Effector memory CD8-positive, alpha-beta T cell (primary cell): Measurements from ENCODE around the gene CYB5B.
A peak's percentile ranks its signal among the peaks of the same experiment; 100 is the strongest.
"Not testable (repeated sequence)": the region's sequence is repeated elsewhere in the genome, so short reads cannot be mapped to it uniquely, and the experiment has no call there.

Experiments
- ATAC-seq: fragments of 150-1000 bp; cut with Tn5 transposase; replicated peaks from 2 replicates; pipeline ENCODE4 v1.10.0; 2021; ENCODE audit warnings: mild to moderate bottlenecking, moderate library complexity
- DNase-seq, 3 experiments: peaks; one replicate each; pipeline ENCODE4 v3.0.0; 2021
- H3K27ac Mint-ChIP-seq, 2 donors: one replicate each; pipeline ENCODE4 v1.8.0; 2022; ENCODE audit warnings: mild to moderate bottlenecking in 2 of 2, mixed read lengths in 2 of 2, moderate library complexity in 2 of 2
- H3K27me3 Mint-ChIP-seq, 2 donors: one replicate each; pipeline ENCODE4 v1.8.0; 2022; ENCODE audit warnings: mixed read lengths in 2 of 2
- H3K36me3 Mint-ChIP-seq: one replicate; pipeline ENCODE4 v1.8.0; 2022; ENCODE audit warnings: mild to moderate bottlenecking, moderate library complexity, mixed read lengths; ENCODE audit not compliant: insufficient read depth
- H3K4me1 Mint-ChIP-seq, 2 donors: one replicate each; pipeline ENCODE4 v1.8.0; 2022; ENCODE audit warnings: low read depth in 2 of 2, mixed read lengths in 2 of 2
- H3K4me3 Mint-ChIP-seq, 2 donors: one replicate each; pipeline ENCODE4 v1.8.0; 2022; ENCODE audit warnings: mild to moderate bottlenecking in 2 of 2, mixed read lengths in 2 of 2, moderate library complexity in 2 of 2
- H3K9me3 Mint-ChIP-seq, 2 donors: one replicate each; pipeline ENCODE4 v1.8.0; 2022; ENCODE audit warnings: mixed read lengths in 2 of 2

CYB5B gene

DNA sequence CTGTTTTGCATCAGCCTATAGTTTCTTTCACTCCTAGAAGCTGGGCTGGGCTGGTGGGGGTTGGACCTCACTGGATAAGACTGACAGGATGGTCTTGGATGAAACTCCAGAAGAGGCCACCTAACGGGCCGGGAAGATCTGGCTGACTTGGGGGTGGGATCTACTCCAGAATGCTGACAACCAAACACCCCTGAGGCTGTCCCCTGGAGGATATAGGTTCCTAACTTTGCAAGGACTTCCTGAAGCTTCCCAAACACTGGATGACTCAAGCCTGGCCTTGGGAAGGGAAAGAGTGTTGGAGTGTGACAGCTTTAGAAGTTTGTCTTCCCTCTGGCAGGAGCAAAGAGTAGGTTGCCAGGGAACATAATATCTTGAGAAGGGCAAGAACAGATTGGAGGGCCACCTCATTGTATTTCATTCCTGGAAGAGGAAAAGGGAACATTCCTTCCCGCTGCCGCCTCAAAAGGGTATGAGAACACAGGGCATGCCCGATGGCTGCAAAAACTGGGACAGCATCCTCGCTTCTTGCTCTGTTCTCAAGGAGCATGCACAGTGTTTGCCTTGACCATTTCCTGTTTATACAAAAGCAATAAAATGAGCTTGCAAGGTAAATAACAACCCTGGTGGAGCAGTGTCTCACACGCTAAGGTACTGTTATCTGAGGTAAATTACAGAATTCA, 6.8 kb upstream of the CYB5B start:
- no peaks in the 10 kb centered on the region for H3K9me3 Mint-ChIP-seq
- no peak for ATAC-seq
- no peaks in the 10 kb centered on the region for H3K36me3 Mint-ChIP-seq
- H3K27ac Mint-ChIP-seq = no peak overlapping the region
- H3K4me3 Mint-ChIP-seq = no peak overlapping the region
- no peak for DNase-seq
- no peaks in the 10 kb centered on the region for H3K4me1 Mint-ChIP-seq
- no peaks in the 10 kb centered on the region for H3K27me3 Mint-ChIP-seq

DNA sequence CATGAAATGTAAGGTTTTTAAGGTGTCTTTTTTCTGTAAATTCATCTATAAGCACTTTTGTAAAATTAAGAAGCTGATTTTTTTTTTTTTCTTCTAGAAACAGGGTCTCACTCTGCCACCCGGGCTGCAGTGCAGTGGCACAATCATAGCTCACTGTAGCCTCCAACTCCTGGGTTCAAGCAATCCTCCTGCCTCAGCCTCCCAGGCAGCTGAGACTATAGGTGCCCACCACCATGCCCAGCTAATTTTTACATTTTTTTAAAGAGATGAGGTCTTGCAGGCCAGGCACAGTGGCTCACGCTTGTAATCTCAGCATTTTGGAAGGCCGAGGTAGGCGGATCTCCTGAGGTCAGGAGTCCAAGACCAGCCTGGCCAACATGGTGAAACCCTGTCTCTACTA, 4.5 kb upstream of the CYB5B start:
- Mint-ChIP-seq H3K36me3 (peaks cover 8% of the 10 kb centered on the region), H3K27me3 (no peaks in the 10 kb centered on the region), H3K4me1 (peaks cover 8 to 10% of the 10 kb centered on the region in 2 donors), H3K9me3 (no peaks in the 10 kb centered on the region), H3K27ac (no peak overlapping the region), H3K4me3 (no peak overlapping the region)
- ATAC-seq (no peak), DNase-seq (no peak)

DNA sequence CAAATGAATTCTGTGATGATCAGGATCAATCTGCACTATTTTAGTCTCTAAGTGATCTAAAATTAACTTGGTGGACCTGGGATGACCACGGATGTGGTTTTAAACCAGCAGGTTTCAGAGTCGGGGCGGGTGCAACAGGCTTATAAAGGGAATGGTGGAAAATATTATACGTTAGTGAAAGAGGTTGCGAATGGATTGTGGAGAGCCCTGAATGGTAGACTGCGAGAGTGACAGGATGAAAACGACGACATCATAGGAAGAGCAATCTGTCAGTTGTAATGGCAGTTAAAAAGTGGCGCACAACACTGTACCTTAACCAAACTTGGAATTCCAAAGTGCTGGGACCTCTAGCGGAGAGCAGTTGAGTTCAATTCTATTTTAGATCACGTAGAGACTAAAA, 1.2 kb upstream of the CYB5B start:
- H3K4me3 Mint-ChIP-seq = peak overlapping the region; percentile 33 to 96
- H3K9me3 Mint-ChIP-seq = no peaks in the 10 kb centered on the region
- peak overlapping the region in 1 of 2 donors; percentile 27 for H3K27ac Mint-ChIP-seq
- H3K4me1 Mint-ChIP-seq = peaks cover 13 to 20% of the 10 kb centered on the region in 2 donors
- peaks cover 15% of the 10 kb centered on the region for H3K36me3 Mint-ChIP-seq
- H3K27me3 Mint-ChIP-seq = no peaks in the 10 kb centered on the region
- ATAC-seq = no peak
- DNase-seq = no peak

DNA sequence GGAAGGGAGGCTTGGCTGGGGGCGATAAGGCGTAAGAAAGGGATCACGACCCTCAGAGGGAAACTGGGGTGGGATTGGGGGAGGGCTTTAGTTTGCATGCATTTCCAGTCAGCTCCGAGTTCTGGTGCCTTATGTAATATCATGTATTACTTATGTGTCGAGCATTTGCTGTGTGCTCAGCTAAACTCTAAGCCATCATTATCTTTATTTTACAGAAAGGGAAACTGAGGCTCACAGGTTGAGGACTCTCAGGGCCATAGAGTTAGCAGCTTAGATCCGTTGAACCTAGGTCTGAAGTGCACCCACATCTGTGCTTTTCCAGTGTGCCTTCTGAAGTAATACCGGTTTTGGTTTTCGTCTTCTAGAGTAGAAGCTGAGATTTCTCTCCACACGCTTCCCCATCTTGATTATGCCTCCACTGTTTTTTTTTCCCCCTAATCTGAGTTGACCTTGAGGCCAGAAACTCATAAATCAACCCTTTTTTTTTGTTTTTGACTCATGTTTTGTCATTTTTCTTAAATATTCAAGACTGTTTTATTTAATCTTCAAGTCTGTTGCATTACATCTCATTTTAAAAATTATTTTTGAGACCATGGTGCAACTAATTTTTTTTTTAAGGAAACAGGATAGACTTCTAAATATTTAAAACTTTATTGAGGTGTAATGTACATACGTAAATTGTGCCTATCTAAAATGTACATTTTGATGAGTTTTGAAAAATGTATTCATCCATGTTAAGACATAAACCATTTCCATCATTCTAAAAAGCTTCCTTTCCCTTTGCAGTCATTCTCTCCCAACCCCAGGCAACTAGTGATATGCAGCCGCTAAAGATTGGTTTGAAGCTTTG, 741 bp downstream of the CYB5B start:
- Mint-ChIP-seq H3K4me3 (peak overlapping the region; percentile 96 to 97), H3K27ac (peak overlapping the region; percentile 92 to 94), H3K4me1 (peaks cover 22 to 37% of the 10 kb centered on the region in 2 donors), H3K27me3 (no peaks in the 10 kb centered on the region), H3K9me3 (peaks cover 6 to 10% of the 10 kb centered on the region in 2 donors), H3K36me3 (peaks cover 28% of the 10 kb centered on the region)
- DNase-seq (no peak), ATAC-seq (no peak)

DNA sequence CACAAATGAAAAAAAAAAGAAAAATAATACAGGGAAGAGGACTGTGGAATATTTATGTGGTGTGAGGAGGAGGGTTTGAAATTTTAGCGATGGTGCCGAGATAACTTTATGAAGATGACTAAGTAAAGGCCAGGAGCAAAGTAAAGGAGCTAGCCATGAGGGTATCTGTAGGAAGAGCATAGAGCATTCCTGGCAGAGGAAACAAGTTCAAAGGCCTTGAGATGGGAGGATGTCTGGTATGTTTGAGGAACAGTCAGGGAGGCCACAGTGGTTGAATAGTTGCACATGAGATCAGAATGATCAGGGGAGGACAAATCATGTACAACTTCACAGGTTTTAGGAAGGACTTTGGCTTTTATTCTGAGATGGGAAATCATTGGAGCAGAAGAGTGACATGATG, 4.2 kb downstream of the CYB5B start:
- no peak for DNase-seq
- peak overlapping the region in 1 of 2 donors; percentile 66 for H3K27ac Mint-ChIP-seq
- peaks cover 27 to 52% of the 10 kb centered on the region in 2 donors for H3K4me1 Mint-ChIP-seq
- no peaks in the 10 kb centered on the region for H3K27me3 Mint-ChIP-seq
- H3K4me3 Mint-ChIP-seq = no peak overlapping the region
- no peak for ATAC-seq
- peaks cover 49% of the 10 kb centered on the region for H3K36me3 Mint-ChIP-seq
- H3K9me3 Mint-ChIP-seq = peaks cover 6 to 10% of the 10 kb centered on the region in 2 donors

DNA sequence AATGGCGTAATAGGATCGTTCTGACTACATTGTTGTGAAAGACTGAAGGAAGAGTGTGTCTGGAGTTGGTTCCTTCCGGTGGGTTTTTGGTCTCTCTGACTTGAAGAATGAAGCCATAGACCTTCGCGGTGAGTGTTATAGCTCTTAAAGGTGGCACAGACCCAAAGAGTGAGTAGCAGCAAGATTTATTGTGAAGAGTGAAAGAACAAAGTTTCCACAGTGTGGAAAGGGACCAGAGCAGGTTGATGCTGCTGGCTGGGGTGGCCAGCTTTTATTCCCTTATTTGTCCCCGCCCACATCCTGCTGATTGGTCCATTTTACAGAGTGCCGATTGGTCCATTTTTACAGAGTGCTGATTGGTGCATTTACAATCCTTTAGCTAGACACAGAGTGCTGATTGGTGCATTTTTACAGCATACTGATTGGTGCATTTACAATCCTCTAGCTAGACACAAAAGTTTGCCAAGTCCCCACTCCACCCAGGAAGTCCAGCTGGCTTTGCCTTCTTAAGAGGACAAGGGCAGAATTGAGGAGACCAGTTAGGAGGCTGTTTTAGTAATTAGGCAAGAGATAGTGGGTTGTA, 4.7 kb downstream of the CYB5B start:
- not testable (repeated sequence) for ATAC-seq, H3K27me3 Mint-ChIP-seq, H3K4me3 Mint-ChIP-seq, H3K9me3 Mint-ChIP-seq, DNase-seq
- Mint-ChIP-seq H3K4me1 (peaks cover 25 to 48% of the 10 kb centered on the region in 2 donors), H3K36me3 (peaks cover 48% of the 10 kb centered on the region), H3K27ac (peak overlapping the region in 1 of 2 donors; percentile 58)

DNA sequence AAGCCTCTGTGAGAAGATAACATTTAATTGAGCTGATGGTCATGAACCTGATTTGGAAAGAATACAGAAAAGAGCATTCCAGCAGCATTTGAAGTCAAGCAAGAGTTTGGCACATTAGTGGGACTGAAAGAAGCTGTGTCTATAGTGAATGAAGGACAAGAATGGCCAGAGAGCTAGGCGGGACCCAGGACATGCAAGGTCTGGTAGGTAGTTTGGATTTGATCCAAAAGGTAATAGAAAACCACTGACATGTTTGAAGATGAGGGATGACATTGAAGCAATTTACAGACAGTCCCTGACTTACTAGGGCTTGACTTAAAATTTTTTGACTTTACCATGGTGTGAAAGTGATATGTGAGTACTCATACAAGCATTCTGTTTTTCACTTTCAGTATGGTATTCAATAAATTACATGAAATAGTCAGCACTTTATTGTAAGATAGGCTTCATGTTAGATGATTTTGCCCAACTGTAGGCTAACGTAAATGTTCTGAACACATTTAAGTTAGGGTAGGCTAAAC, 7.6 kb downstream of the CYB5B start:
- Mint-ChIP-seq H3K4me3 (no peak overlapping the region), H3K27me3 (no peaks in the 10 kb centered on the region), H3K27ac (peak overlapping the region in 1 of 2 donors; percentile 4), H3K9me3 (peaks cover 6 to 10% of the 10 kb centered on the region in 2 donors), H3K4me1 (peaks cover 27 to 52% of the 10 kb centered on the region in 2 donors), H3K36me3 (peaks cover 41% of the 10 kb centered on the region)
- ATAC-seq (no peak), DNase-seq (no peak)

DNA sequence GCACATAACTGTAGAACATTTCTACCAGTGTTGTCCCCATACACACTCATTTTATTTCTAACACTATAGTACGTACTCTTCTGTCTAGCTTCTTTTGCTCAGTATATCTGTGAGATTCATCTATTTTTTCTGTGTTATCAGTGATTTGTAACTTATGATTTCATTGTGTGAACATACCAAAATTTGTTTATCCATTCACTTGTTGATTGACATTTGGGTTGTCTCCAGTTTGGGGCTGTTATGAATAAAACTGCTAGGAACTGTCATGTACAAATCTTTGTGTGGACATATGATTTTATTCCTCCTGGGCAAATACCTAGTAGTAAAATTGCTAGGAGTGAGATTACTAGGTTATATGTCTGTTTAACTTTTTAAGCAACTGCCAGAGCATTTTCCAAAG, 9.6 kb downstream of the CYB5B start:
- peaks cover 28% of the 10 kb centered on the region for H3K36me3 Mint-ChIP-seq
- peak overlapping the region; percentile 54 to 55 for H3K27ac Mint-ChIP-seq
- H3K27me3 Mint-ChIP-seq = no peaks in the 10 kb centered on the region

DNA sequence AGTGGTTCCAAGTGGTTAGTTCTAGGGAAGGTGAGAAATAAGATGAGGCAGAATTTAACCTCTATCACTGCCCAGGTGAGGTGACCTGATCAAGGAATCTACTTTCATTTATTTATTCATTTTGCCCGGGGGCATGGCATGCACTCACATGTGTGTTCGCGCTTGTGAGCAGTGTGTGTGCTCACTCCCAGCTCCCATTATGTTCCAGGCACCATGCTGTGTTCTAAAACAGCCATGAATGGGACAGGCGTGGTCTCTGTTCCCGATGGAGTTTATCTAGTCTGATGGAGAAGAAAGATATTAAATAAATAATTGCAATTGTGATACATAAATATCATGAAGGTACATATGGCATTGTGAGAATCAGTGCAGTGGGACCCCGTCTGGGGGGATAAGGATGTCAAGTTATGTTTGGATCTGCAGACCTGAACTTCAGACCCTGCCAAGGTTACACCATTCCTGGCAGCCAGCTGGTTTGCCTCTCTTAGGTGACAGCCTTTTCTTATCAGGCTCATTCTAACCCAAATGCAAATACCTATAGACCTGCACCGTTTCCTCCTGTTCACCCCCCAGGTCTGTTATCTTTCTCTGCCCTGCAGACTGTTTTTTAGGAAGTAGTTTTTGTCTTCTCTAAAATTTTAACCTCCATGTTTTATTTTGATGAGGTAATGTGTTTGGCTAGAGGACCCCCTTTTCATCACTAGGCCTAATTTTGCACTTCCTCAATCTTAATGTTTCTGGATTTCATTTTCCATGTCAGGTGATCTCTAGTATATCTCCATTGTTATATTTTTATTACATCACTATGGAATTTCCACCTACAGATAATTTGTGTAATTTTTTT, 11.8 kb downstream of the CYB5B start:
- Mint-ChIP-seq H3K36me3 (peaks cover 11% of the 10 kb centered on the region), H3K4me3 (no peak overlapping the region), H3K4me1 (peaks cover 24 to 56% of the 10 kb centered on the region in 2 donors), H3K27ac (peak overlapping the region; percentile 64 to 80), H3K9me3 (no peaks in the 10 kb centered on the region), H3K27me3 (no peaks in the 10 kb centered on the region)
- no peak for DNase-seq
- no peak for ATAC-seq

More for the DNA sequence above, 9.6 kb downstream of the CYB5B start:
- H3K4me1 Mint-ChIP-seq = peaks cover 27 to 57% of the 10 kb centered on the region in 2 donors
- ATAC-seq (no peak), DNase-seq (no peak)
- peaks cover 0 to 2% of the 10 kb centered on the region in 2 donors for H3K9me3 Mint-ChIP-seq
- no peak overlapping the region for H3K4me3 Mint-ChIP-seq

DNA sequence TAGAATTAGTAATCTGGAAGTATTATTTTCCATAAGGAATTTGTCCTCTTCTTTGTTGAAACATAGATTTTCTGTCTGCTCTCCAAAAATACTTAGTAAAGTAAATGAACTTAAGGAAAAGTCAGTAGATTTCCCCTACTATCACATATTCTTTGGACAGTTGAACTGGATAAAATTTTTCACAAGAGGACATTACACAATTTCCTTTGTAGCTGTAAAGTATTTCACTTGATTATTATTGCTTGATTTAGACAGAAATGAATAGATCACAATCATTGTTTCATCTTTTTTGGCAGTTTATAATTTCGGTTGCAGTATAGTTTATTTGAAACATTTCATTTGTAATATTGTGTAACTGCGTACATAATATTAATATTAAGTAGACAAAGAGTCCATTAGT, 12.5 kb downstream of the CYB5B start:
- Mint-ChIP-seq H3K27ac (peak overlapping the region in 1 of 2 donors; percentile 80), H3K4me3 (no peak overlapping the region), H3K36me3 (peaks cover 4% of the 10 kb centered on the region), H3K9me3 (no peaks in the 10 kb centered on the region), H3K27me3 (no peaks in the 10 kb centered on the region), H3K4me1 (peaks cover 26 to 58% of the 10 kb centered on the region in 2 donors)
- DNase-seq (no peak), ATAC-seq (no peak)

DNA sequence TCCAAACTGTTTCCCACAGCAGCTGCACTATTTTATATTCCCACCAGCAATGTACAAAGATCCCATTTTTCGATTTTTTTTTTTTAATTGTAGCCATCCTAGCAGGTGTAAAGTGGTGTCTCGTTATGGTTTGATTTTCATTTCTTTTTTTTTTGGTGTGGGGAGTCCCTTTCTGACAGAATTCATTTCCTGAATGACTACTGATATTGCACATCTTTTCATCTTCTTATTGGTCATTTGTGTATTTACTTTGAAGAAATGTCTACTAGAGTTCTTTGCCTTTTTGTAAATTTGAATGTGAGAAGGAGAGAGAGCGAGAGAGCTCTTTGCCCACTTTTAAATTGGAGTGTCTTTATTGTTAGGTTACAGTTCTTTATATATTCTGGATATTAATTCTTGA, 14.0 kb downstream of the CYB5B start:
- DNase-seq (no peak), ATAC-seq (peak; percentile 36)
- peak overlapping the region; percentile 66 to 80 for H3K27ac Mint-ChIP-seq
- no peak overlapping the region for H3K4me3 Mint-ChIP-seq
- H3K36me3 Mint-ChIP-seq = peaks cover 1% of the 10 kb centered on the region
- no peaks in the 10 kb centered on the region for H3K9me3 Mint-ChIP-seq
- H3K4me1 Mint-ChIP-seq = peaks cover 23 to 50% of the 10 kb centered on the region in 2 donors
- H3K27me3 Mint-ChIP-seq = no peaks in the 10 kb centered on the region

DNA sequence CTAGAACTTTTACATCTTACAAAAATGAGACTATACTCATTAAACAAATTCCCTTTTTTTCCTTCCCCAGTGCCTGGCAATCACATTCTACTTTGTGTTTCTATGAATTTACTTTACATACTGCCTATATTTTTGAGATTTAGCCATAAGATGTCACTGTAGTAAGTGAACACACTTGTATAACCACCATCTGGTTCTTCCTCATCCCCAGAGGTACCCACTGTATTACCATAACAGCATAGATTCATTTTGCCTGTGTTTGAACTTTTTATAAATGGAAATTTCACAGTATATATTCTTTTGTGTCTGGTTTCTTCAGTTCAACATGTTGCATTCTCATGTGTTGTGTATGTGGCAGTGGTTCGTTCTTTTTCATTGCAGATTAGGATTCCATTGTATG, 15.8 kb downstream of the CYB5B start:
- peaks cover 21 to 60% of the 10 kb centered on the region in 2 donors for H3K4me1 Mint-ChIP-seq
- H3K36me3 Mint-ChIP-seq = peaks cover 2% of the 10 kb centered on the region
- DNase-seq (no peak), ATAC-seq (no peak)
- no peaks in the 10 kb centered on the region for H3K27me3 Mint-ChIP-seq
- H3K9me3 Mint-ChIP-seq = no peaks in the 10 kb centered on the region
- peak overlapping the region; percentile 66 to 84 for H3K27ac Mint-ChIP-seq
- H3K4me3 Mint-ChIP-seq = no peak overlapping the region

DNA sequence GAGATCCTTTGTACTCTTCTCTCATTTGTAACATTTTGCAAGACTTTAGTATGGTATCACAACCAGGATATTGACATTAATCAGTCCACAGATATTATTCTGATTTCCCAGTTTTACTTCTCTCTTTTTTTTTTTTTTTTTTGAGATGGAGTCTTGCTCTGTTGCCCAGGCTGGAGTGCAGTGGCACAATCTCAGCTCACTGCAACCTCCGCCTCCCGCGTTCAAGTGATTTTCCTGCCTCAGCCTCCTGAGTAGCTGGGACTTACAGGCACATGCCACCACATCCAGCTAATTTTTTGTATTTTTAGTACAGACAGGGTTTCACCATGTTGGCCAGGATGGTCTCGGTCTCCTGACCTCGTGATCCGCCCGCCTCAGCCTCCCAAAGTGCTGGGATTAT, 16.6 kb downstream of the CYB5B start:
- H3K4me3 Mint-ChIP-seq, H3K9me3 Mint-ChIP-seq, DNase-seq, H3K27me3 Mint-ChIP-seq, ATAC-seq, H3K36me3 Mint-ChIP-seq: not testable (repeated sequence)
- Mint-ChIP-seq H3K27ac (peak overlapping the region; percentile 19 to 76), H3K4me1 (peaks cover 21 to 57% of the 10 kb centered on the region in 2 donors)
